HAP-1 (cell line): ENCODE results near the gene PDGFD.

Source experiments
- DNase-seq, 2 experiments: peaks; one replicate each; pipeline ENCODE4 v3.0.0-alpha.2; 2016 to 2020; ENCODE audit warnings: low spot score in 2 of 2
- H3K27me3 ChIP-seq: fragments of 250-450 bp; sonication (Bioruptor Pico); 2 replicates; pipeline ENCODE4 v1.5.1; 2020; ENCODE audit warnings: low read depth, mild to moderate bottlenecking, moderate library complexity
- H3K36me3 ChIP-seq: fragments of 250-450 bp; sonication (Bioruptor Pico); replicated peaks from 2 replicates; pipeline ENCODE4 v1.5.1; 2020; ENCODE audit warnings: mild to moderate bottlenecking
- H3K4me1 ChIP-seq: fragments of 250-450 bp; sonication (Bioruptor Pico); 2 replicates; pipeline ENCODE4 v1.5.1; 2020; ENCODE audit warnings: mild to moderate bottlenecking
- H3K4me3 ChIP-seq: fragments of 250-450 bp; sonication (Bioruptor Pico); 2 replicates; pipeline ENCODE4 v1.5.1; 2020; ENCODE audit warnings: mild to moderate bottlenecking, moderate library complexity
- H3K9me3 ChIP-seq: fragments of 250-450 bp; sonication (Bioruptor Pico); 2 replicates; pipeline ENCODE4 v1.5.1; 2020; ENCODE audit warnings: mild to moderate bottlenecking, moderate library complexity
- in situ Hi-C: fragments of 300-500 bp; cut with MboI; formaldehyde crosslinking; loops from 3 replicates; pipeline ENCODE4 v1.14.3; 2020; ENCODE audit warnings: low sequenced_read_pairs, inconsistent platforms, mixed read lengths

The PDGFD gene

GRCh38 chr11:104073950-104074705, 89.8 kb downstream of the PDGFD start:
- H3K36me3 ChIP-seq = no peaks in the 10 kb centered on the region
- DNase-seq = no peak

GRCh38 chr11:104067534-104067933, 96.4 kb downstream of the PDGFD start:
- Histone ChIP-seq H3K27me3 (0 out of 2 replicates have a peak, but pooled peaks cover 5% of the 10 kb centered on the region), H3K4me1 (no peaks in the 10 kb centered on the region), H3K9me3 (no peaks in the 10 kb centered on the region), H3K36me3 (no peaks in the 10 kb centered on the region), H3K4me3 (no peak overlapping the region)
- in situ Hi-C loops = no loop called here
- no peak for DNase-seq

More at GRCh38 chr11:104073950-104074705, 89.8 kb downstream of the PDGFD start:
- Histone ChIP-seq H3K4me3 (no peak overlapping the region), H3K9me3 (no peaks in the 10 kb centered on the region), H3K27me3 (no peaks in the 10 kb centered on the region), H3K4me1 (no peaks in the 10 kb centered on the region)
- in situ Hi-C loops = no loop called here

- Histone ChIP-seq H3K27me3 (0 out of 2 replicates have a peak, but pooled peaks cover 5% of the 10 kb centered on the region), H3K4me1 (no peaks in the 10 kb centered on the region), H3K36me3 (no peaks in the 10 kb centered on the region), H3K9me3 (no peaks in the 10 kb centered on the region), H3K4me3 (no peak overlapping the region)
- no peak for DNase-seq
- in situ Hi-C loops = no loop called here
Observed at GRCh38 chr11:104064034-104064630, 99.8 kb downstream of the PDGFD start.

- Histone ChIP-seq H3K4me3 (no peak overlapping the region), H3K9me3 (no peaks in the 10 kb centered on the region), H3K27me3 (0 out of 2 replicates have a peak, but pooled peaks cover 5% of the 10 kb centered on the region), H3K36me3 (no peaks in the 10 kb centered on the region), H3K4me1 (no peaks in the 10 kb centered on the region)
- DNase-seq = no peak
- in situ Hi-C loops = no loop called here
Observed at GRCh38 chr11:104061853-104062521, 102.0 kb downstream of the PDGFD start.

- H3K4me1 ChIP-seq = no peaks in the 10 kb centered on the region
- 0 out of 2 replicates have a peak, but pooled peaks cover 5% of the 10 kb centered on the region for H3K27me3 ChIP-seq
- DNase-seq = no peak
- H3K36me3 ChIP-seq = no peaks in the 10 kb centered on the region
- no peaks in the 10 kb centered on the region for H3K9me3 ChIP-seq
- in situ Hi-C loops = no loop called here
- H3K4me3 ChIP-seq = no peak overlapping the region
Observed at GRCh38 chr11:104060820-104061219, 103.1 kb downstream of the PDGFD start.

GRCh38 chr11:104060004-104060794, 103.7 kb downstream of the PDGFD start:
- Histone ChIP-seq H3K27me3 (0 out of 2 replicates have a peak, but pooled peaks cover 5% of the 10 kb centered on the region), H3K36me3 (no peaks in the 10 kb centered on the region), H3K9me3 (no peaks in the 10 kb centered on the region), H3K4me3 (no peak overlapping the region), H3K4me1 (no peaks in the 10 kb centered on the region)
- no peak for DNase-seq
- in situ Hi-C loops = no loop called here

GRCh38 chr11:104058680-104059079, 105.3 kb downstream of the PDGFD start:
- DNase-seq = no peak
- in situ Hi-C loops = no loop called here
- Histone ChIP-seq H3K4me1 (no peaks in the 10 kb centered on the region), H3K4me3 (no peak overlapping the region), H3K27me3 (0 out of 2 replicates have a peak, but pooled peaks cover 2% of the 10 kb centered on the region), H3K9me3 (no peaks in the 10 kb centered on the region), H3K36me3 (no peaks in the 10 kb centered on the region)

GRCh38 chr11:104057908-104058307, 106.0 kb downstream of the PDGFD start:
- no peaks in the 10 kb centered on the region for H3K36me3 ChIP-seq
- no peaks in the 10 kb centered on the region for H3K9me3 ChIP-seq
- H3K27me3 ChIP-seq = no peaks in the 10 kb centered on the region
- DNase-seq = no peak
- in situ Hi-C loops = no loop called here
- no peak overlapping the region for H3K4me3 ChIP-seq
- H3K4me1 ChIP-seq = no peaks in the 10 kb centered on the region

GRCh38 chr11:104055596-104055995, 108.4 kb downstream of the PDGFD start:
- H3K9me3 ChIP-seq = no peaks in the 10 kb centered on the region
- no peak for DNase-seq
- in situ Hi-C loops = no loop called here
- no peaks in the 10 kb centered on the region for H3K27me3 ChIP-seq
- H3K4me1 ChIP-seq = no peaks in the 10 kb centered on the region
- no peaks in the 10 kb centered on the region for H3K36me3 ChIP-seq
- H3K4me3 ChIP-seq = no peak overlapping the region

GRCh38 chr11:104054911-104055529, 108.9 kb downstream of the PDGFD start:
- Histone ChIP-seq H3K9me3 (no peaks in the 10 kb centered on the region), H3K27me3 (no peaks in the 10 kb centered on the region), H3K4me3 (no peak overlapping the region), H3K36me3 (no peaks in the 10 kb centered on the region), H3K4me1 (no peaks in the 10 kb centered on the region)
- no peak for DNase-seq
- in situ Hi-C loops = no loop called here

- H3K4me1 ChIP-seq = no peaks in the 10 kb centered on the region
- no peaks in the 10 kb centered on the region for H3K27me3 ChIP-seq
- no peaks in the 10 kb centered on the region for H3K9me3 ChIP-seq
- H3K36me3 ChIP-seq = no peaks in the 10 kb centered on the region
- no peak overlapping the region for H3K4me3 ChIP-seq
- in situ Hi-C loops = no loop called here
- no peak for DNase-seq
Observed at GRCh38 chr11:104053743-104054478, 110.0 kb downstream of the PDGFD start.

GRCh38 chr11:104051778-104052177, 112.2 kb downstream of the PDGFD start:
- in situ Hi-C loops = no loop called here

GRCh38 chr11:104049116-104049515, 114.8 kb downstream of the PDGFD start:
- no peak for DNase-seq
- Histone ChIP-seq H3K4me1 (no peaks in the 10 kb centered on the region), H3K9me3 (no peaks in the 10 kb centered on the region), H3K27me3 (no peaks in the 10 kb centered on the region), H3K4me3 (no peak overlapping the region), H3K36me3 (no peaks in the 10 kb centered on the region)
- in situ Hi-C loops = no loop called here

More at GRCh38 chr11:104051778-104052177, 112.2 kb downstream of the PDGFD start:
- Histone ChIP-seq H3K4me3 (no peak overlapping the region), H3K36me3 (no peaks in the 10 kb centered on the region), H3K9me3 (no peaks in the 10 kb centered on the region), H3K27me3 (no peaks in the 10 kb centered on the region), H3K4me1 (no peaks in the 10 kb centered on the region)
- no peak for DNase-seq
